Lower leg skin (tissue), 4 donors: Measurements from ENCODE around the gene ILK. TPM values are rescaled to one million over a fixed set of nuclear protein-coding genes. Genes with fewer than 3 reads are reported as not detected.
A peak's percentile ranks its signal among the peaks of the same experiment; 100 is the strongest.

Experiments used
- DNase-seq, 2 donors: peaks; one replicate each; pipeline ENCODE4 v3.0.0-alpha.2; 2019; ENCODE audit warnings: low spot score in 2 of 2
- H3K4me3 ChIP-seq: fragments of 200-600 bp; sonication (generic); 2 replicates; pipeline ENCODE4 v1.5.1; 2017; ENCODE audit warnings: mild to moderate bottlenecking, low read depth; ENCODE audit not compliant: poor library complexity, severe bottlenecking
- CTCF ChIP-seq, 3 donors: fragments of 450-650 bp; IDR thresholded peaks; one replicate each; pipeline ENCODE4 v1.5.1; 2016; ENCODE audit warnings: antibody characterized with exemption in 3 of 3, mild to moderate bottlenecking in 3 of 3, moderate library complexity in 2 of 3
- POLR2A ChIP-seq, 2 donors: fragments of 450-650 bp; IDR thresholded peaks; one replicate each; pipeline ENCODE4 v1.6.1; 2016 to 2017; ENCODE audit warnings: antibody characterized with exemption in 2 of 2, mild to moderate bottlenecking in 1 of 2, moderate library complexity in 1 of 2
- WGBS, 2 donors: methylation state at CpG; one replicate each; pipeline ENCODE4 v1.1.5; 2018; 5-methylcytosine and 5-hydroxymethylcytosine counted together
- intact Hi-C: fragments of 100-400 bp; cut with DNase I; formaldehyde crosslinking; loops from one replicate; pipeline ENCODE4 v1.15.0; 2023; ENCODE audit warnings: low total_unique reads
- total RNA-seq, 4 donors: library from RNA; depleted of rRNA; stranded (reverse); fragments of >200 nt; gene quantifications; one replicate each; pipeline ENCODE4 v1.1.0, GENCODE V29; 2016

The ILK gene
- total RNA-seq, 4 donors from 2014 or later = 68.1 to 91.0 (median 74.8) TPM

GRCh38 chr11:6632116-6633073 lies 28.8 kb downstream of the ILK start:
- WGBS, 2 donors = 92 to 93% methylated on average over 27 to 28 of the region's 29 CpGs
- H3K4me3 ChIP-seq = no peak overlapping the region
- intact Hi-C loops = no loop called here
- no peak for TF ChIP-seq POLR2A (IDR thresholded peaks at IDR 0.05)
- no peak for TF ChIP-seq CTCF (IDR thresholded peaks at IDR 0.05)
- DNase-seq = peak in 1 of 2 donors; percentile 75

GRCh38 chr11:6633422-6634408 lies 30.1 kb downstream of the ILK start:
- TF ChIP-seq CTCF (IDR thresholded peaks at IDR 0.05) (no peak), POLR2A (IDR thresholded peaks at IDR 0.05) (no peak)
- no peak overlapping the region for H3K4me3 ChIP-seq
- DNase-seq = peak in 1 of 2 donors; percentile 67
- WGBS, 2 donors = 91 to 94% methylated on average over 15 to 16 of the region's 16 CpGs
- intact Hi-C loops = no loop called here

- no peak overlapping the region for H3K4me3 ChIP-seq
- TF ChIP-seq CTCF (IDR thresholded peaks at IDR 0.05) (no peak), POLR2A (IDR thresholded peaks at IDR 0.05) (no peak)
- intact Hi-C loops = no loop called here
- DNase-seq = no peak
- WGBS, 2 donors = 67 to 76% methylated on average over 1 of the region's 1 CpG
Observed at GRCh38 chr11:6634534-6634933, 31.0 kb downstream of the ILK start.

- DNase-seq = peak in 1 of 2 donors; percentile 81
- no peak overlapping the region for H3K4me3 ChIP-seq
- intact Hi-C loops = no loop called here
- 47 to 48% methylated on average over 10 of the region's 10 CpGs for WGBS, 2 donors
- TF ChIP-seq POLR2A (IDR thresholded peaks at IDR 0.05) (no peak), CTCF (IDR thresholded peaks at IDR 0.05) (no peak)
Observed at GRCh38 chr11:6635082-6635932, 31.7 kb downstream of the ILK start.

- TF ChIP-seq CTCF (IDR thresholded peaks at IDR 0.05) (no peak), POLR2A (IDR thresholded peaks at IDR 0.05) (no peak)
- no peak for DNase-seq
- intact Hi-C loops = no loop called here
- 89% methylated on average over 3 of the region's 3 CpGs for WGBS, 2 donors
- no peak overlapping the region for H3K4me3 ChIP-seq
Observed at GRCh38 chr11:6636480-6636879, 32.9 kb downstream of the ILK start.
